Panc1 (cell line): Measurements from ENCODE around the gene DDX1. TPM values are rescaled to one million over a fixed set of nuclear protein-coding genes. Genes with fewer than 3 reads are reported as not detected.

Experiments
- ATAC-seq: fragments of 200-7000 bp; cut with Tn5 transposase; 2 replicates; pipeline ENCODE4 v1.9.1; 2020; ENCODE audit warnings: mild to moderate bottlenecking, moderate library complexity
- BruUV-seq: library from RNA; stranded (reverse); fragments of 400-500 nt; replicated peaks from 2 replicates; lab custom pipeline; 2021; lab: Mats Ljungman, UMichigan
- CTCF ChIA-PET: fragments of 300-600 bp; sonication (Branson Sonifier 250); formaldehyde crosslinking; loops from one replicate; lab custom pipeline; 2022; ENCODE audit warnings: antibody characterized with exemption; lab: Charles Lee
- POLR2A ChIA-PET: fragments of 300-600 bp; sonication (Branson Sonifier 250); formaldehyde crosslinking; loops from one replicate; lab custom pipeline; 2022; ENCODE audit warnings: antibody characterized with exemption; lab: Charles Lee
- DNase-seq: peaks from one replicate; pipeline ENCODE4 v3.0.0-alpha.2; 2010; ENCODE audit warnings: low read depth, low spot score
- H3K27ac ChIP-seq: 2 replicates; pipeline ENCODE4 v1.5.1; 2011; ENCODE audit warnings: mild to moderate bottlenecking, low read length, inconsistent platforms
- H3K27me3 ChIP-seq: fragments of 200-500 bp; sonication (Bioruptor generic); 2 replicates; pipeline ENCODE4 v1.6.0; 2014; ENCODE audit warnings: low read length, inconsistent platforms; ENCODE audit not compliant: control insufficient read depth, insufficient read depth
- H3K36me3 ChIP-seq: fragments of 200-500 bp; sonication (Bioruptor generic); 2 replicates; pipeline ENCODE4 v1.5.1; 2014; ENCODE audit warnings: inconsistent platforms, mild to moderate bottlenecking, low read length, moderate library complexity; ENCODE audit not compliant: control insufficient read depth, insufficient read depth
- H3K4me1 ChIP-seq: 2 replicates; pipeline ENCODE4 v1.5.1; 2011; ENCODE audit warnings: inconsistent platforms, mild to moderate bottlenecking, low read length, moderate library complexity; ENCODE audit not compliant: control insufficient read depth, insufficient read depth
- H3K4me3 ChIP-seq, 2 experiments: 2 replicates each; pipeline ENCODE4 v1.5.1; 2011 to 2012; ENCODE audit warnings: low read depth in 2 of 2, low read length in 2 of 2, mild to moderate bottlenecking in 2 of 2, inconsistent platforms in 1 of 2, moderate library complexity in 1 of 2
- H3K9me3 ChIP-seq: fragments of 200-500 bp; sonication (Bioruptor generic); 2 replicates; pipeline ENCODE4 v1.5.1; 2014; ENCODE audit warnings: low read depth, mild to moderate bottlenecking, inconsistent platforms, low read length, moderate library complexity; ENCODE audit not compliant: control insufficient read depth, insufficient read depth
- CTCF ChIP-seq: fragments of 450-650 bp; IDR thresholded peaks from 2 replicates; pipeline ENCODE4 v1.5.1; 2017; ENCODE audit warnings: mild to moderate bottlenecking
- POLR2AphosphoS5 ChIP-seq: IDR thresholded peaks from 2 replicates; pipeline ENCODE4 v1.6.1; 2012; ENCODE audit warnings: mild to moderate bottlenecking, low read depth, low read length, moderate library complexity
- REST ChIP-seq, 2 experiments: IDR thresholded peaks; 2 replicates each; pipeline ENCODE4 v1.6.1; 2011 to 2012; ENCODE audit warnings: low read depth in 2 of 2, control low read depth in 1 of 2, low read length in 1 of 2, mild to moderate bottlenecking in 1 of 2, moderate library complexity in 1 of 2; ENCODE audit not compliant: insufficient read depth in 1 of 2
- SIN3A ChIP-seq: IDR thresholded peaks from 2 replicates; pipeline ENCODE4 v1.6.1; 2012; ENCODE audit warnings: low read depth, mild to moderate bottlenecking, low read length, moderate library complexity, borderline replicate concordance; ENCODE audit not compliant: insufficient read depth
- TCF7L2 ChIP-seq: IDR thresholded peaks from 2 replicates; pipeline ENCODE4 v1.6.1; 2011; ENCODE audit warnings: mild to moderate bottlenecking, low read depth, low read length, inconsistent platforms
- in situ Hi-C: cut with HindIII; loops from 2 replicates; pipeline ENCODE4 v1.10.0; 2016; ENCODE audit warnings: low sequenced_read_pairs, low pct_unique_long_range_greater_than_20kb
- intact Hi-C: fragments of 100-400 bp; cut with micrococcal nuclease; formaldehyde crosslinking; loops from one replicate; pipeline ENCODE4 v1.10.0; 2022; ENCODE audit not compliant: unreplicated experiment
- total RNA-seq: library from RNA; stranded (reverse); gene quantifications from one replicate; pipeline ENCODE4 v1.2.1, GENCODE V29; 2021; ENCODE audit not compliant: unreplicated experiment

The DDX1 gene
- total RNA-seq, 1 experiment from 2014 or later, result 102 TPM

GRCh38 chr2:15554525-15555218 lies 37.0 kb upstream of the DDX1 start:
- ATAC-seq (no peak), DNase-seq (no peak)
- no peak overlapping the region for H3K27ac ChIP-seq
- H3K9me3 ChIP-seq, result no peaks in the 10 kb centered on the region
- H3K36me3 ChIP-seq, result no peaks in the 10 kb centered on the region
- peaks cover 6% of the 10 kb centered on the region; the same call in 1 of the 2 replicates for H3K4me1 ChIP-seq
- ChIA-PET POLR2A (no interaction called here), CTCF (interaction anchor here (0.7 kb wide), 1 partner anchor 870 kb away, joined by 3 read pairs; no protein-coding TSS in a partner anchor)
- H3K4me3 ChIP-seq, result no peak overlapping the region
- in situ Hi-C loops, result no loop called here
- no peaks in the 10 kb centered on the region for H3K27me3 ChIP-seq
- no TSS peak for BruUV-seq
- intact Hi-C loops, result no loop called here
- no peak for TF ChIP-seq CTCF
- TF ChIP-seq REST (IDR thresholded peaks at IDR 0.05; ENCODE audit: insufficient read depth in 1 of 2, low read depth in 2 of 2, low read length in 1 of 2), result no peak
- no peak for TF ChIP-seq SIN3A
- TF ChIP-seq TCF7L2, result no peak
- no peak for TF ChIP-seq POLR2AphosphoS5

GRCh38 chr2:15555760-15556193 lies 35.9 kb upstream of the DDX1 start:
- ChIA-PET CTCF (no interaction called here), POLR2A (no interaction called here)
- H3K36me3 ChIP-seq, result no peaks in the 10 kb centered on the region; the same call in 1 of the 2 replicates
- ATAC-seq (no peak), DNase-seq (no peak)
- BruUV-seq, result no TSS peak
- H3K27me3 ChIP-seq, result no peaks in the 10 kb centered on the region
- intact Hi-C loops (no loop called here), in situ Hi-C loops (no loop called here)
- TF ChIP-seq REST (IDR thresholded peaks at IDR 0.05; ENCODE audit: insufficient read depth in 1 of 2, low read depth in 2 of 2, low read length in 1 of 2) (no peak), POLR2AphosphoS5 (no peak), CTCF (no peak), SIN3A (no peak), TCF7L2 (no peak)
- H3K4me3 ChIP-seq, result no peak overlapping the region
- H3K9me3 ChIP-seq, result no peaks in the 10 kb centered on the region
- H3K27ac ChIP-seq, result no peak overlapping the region
- H3K4me1 ChIP-seq, result peaks cover 9% of the 10 kb centered on the region; the same call in 1 of the 2 replicates
